Left forelimb (tissue), 1 donor: Measurements from ENCODE around the gene KCTD13.
"Not testable (repeated sequence)": the region's sequence is repeated elsewhere in the genome, so short reads cannot be mapped to it uniquely, and the experiment has no call there.

Experiments used
- DNase-seq: peaks from one replicate; pipeline ENCODE4 v3.0.0-alpha.2; 2018; ENCODE audit warnings: low spot score

KCTD13 gene

GRCh38 chr16:29906520-29907244 lies 19.3 kb downstream of the KCTD13 start:
- DNase-seq, result no peak

- DNase-seq, result no peak
These were observed 20.4 kb downstream of the KCTD13 start for GRCh38 chr16:29905668-29906067.

- no peak for DNase-seq
These were observed 21.1 kb downstream of the KCTD13 start for GRCh38 chr16:29904947-29905346.

- no peak for DNase-seq
These were observed 22.4 kb downstream of the KCTD13 start for GRCh38 chr16:29903590-29903989.

- no peak for DNase-seq
These were observed 24.4 kb downstream of the KCTD13 start for GRCh38 chr16:29901607-29901945.

GRCh38 chr16:29900888-29901606 lies 25.0 kb downstream of the KCTD13 start:
- DNase-seq, result no peak

- peak; percentile 87 for DNase-seq
These were observed 25.7 kb downstream of the KCTD13 start, which contains the start of gene ASPHD1 for GRCh38 chr16:29900102-29900887. ASPHD1 (plus strand) TSS chr16:29900488; CDS start chr16:29900972, 484 bp downstream.

- no peak for DNase-seq
These were observed 26.4 kb downstream of the KCTD13 start, which contains the start of gene SEZ6L2 for GRCh38 chr16:29899516-29900101. SEZ6L2 (minus strand) TSS chr16:29899550; CDS start chr16:29899019, 531 bp downstream.

GRCh38 chr16:29898804-29899515 lies 27.1 kb downstream of the KCTD13 start:
- DNase-seq, result no peak

GRCh38 chr16:29898135-29898803 lies 27.8 kb downstream of the KCTD13 start:
- no peak for DNase-seq

GRCh38 chr16:29897333-29897732 lies 28.7 kb downstream of the KCTD13 start:
- no peak for DNase-seq

GRCh38 chr16:29896841-29897240 lies 29.2 kb downstream of the KCTD13 start:
- DNase-seq, result no peak

GRCh38 chr16:29894352-29894751 lies 31.7 kb downstream of the KCTD13 start:
- DNase-seq, result no peak

- DNase-seq, result no peak
These were observed 32.5 kb downstream of the KCTD13 start for GRCh38 chr16:29893553-29893952.

GRCh38 chr16:29892458-29892813 lies 33.6 kb downstream of the KCTD13 start:
- DNase-seq, result no peak

GRCh38 chr16:29891525-29892457 lies 34.2 kb downstream of the KCTD13 start:
- DNase-seq, result no peak

- not testable (repeated sequence) for DNase-seq
These were observed 36.7 kb downstream of the KCTD13 start for GRCh38 chr16:29889372-29889771.

GRCh38 chr16:29883987-29884386 lies 42.0 kb downstream of the KCTD13 start:
- no peak for DNase-seq

GRCh38 chr16:29881050-29881449 lies 45.0 kb downstream of the KCTD13 start:
- DNase-seq, result no peak

- peak; percentile 56 for DNase-seq
These were observed 47.9 kb downstream of the KCTD13 start for GRCh38 chr16:29878172-29878571.
